HG03575 (cell line): ENCODE measurements around the gene RBM23.

Experiments
- ATAC-seq: cut with Tn5 transposase; IDR thresholded peaks from one replicate; pipeline ENCODE4 v1.9.1; 2021; ENCODE audit not compliant: unreplicated experiment, insufficient number of reproducible peaks, low FRiP score; ENCODE audit errors: extremely low read depth

The RBM23 gene

GRCh38 chr14:22848351-22849164 is 70.4 kb downstream of the RBM23 start:
- no peak for ATAC-seq

DNA sequence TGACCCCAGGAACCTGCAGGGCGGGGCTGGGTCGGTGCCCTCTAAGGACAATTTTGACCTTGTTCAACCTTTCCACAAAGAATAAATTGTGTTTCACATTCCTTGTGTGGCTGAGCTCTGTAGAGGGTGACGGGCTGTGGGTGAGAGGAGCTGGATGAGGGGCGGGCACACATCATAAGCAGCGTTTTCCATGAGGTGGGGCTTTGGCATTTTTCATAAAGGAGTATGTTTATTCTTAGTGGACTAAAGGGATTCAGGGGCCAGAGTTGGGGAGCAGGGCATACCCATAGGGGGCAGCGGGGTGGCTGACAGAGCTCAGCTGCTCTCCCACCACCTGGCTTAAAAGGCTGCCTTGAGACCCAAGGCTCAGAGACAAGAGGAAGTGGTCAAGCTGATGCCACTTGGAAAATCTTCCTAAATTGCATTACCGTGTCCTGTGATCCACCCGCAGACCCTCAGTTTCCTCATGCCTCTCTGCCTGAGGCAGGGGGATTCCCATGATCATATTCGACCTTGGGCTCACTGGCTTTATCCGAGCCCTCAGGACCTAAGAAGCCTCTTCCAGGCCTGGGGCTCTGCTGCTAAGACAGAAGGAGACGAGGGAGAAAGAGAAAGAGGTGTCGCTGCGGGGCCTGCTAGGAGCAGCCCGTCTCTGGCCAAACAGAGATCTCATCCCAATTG is 71.1 kb downstream of the RBM23 start:
- ATAC-seq = no peak

- ATAC-seq = no peak
Measured at GRCh38 chr14:22846811-22847307, 72.1 kb downstream of the RBM23 start.

DNA sequence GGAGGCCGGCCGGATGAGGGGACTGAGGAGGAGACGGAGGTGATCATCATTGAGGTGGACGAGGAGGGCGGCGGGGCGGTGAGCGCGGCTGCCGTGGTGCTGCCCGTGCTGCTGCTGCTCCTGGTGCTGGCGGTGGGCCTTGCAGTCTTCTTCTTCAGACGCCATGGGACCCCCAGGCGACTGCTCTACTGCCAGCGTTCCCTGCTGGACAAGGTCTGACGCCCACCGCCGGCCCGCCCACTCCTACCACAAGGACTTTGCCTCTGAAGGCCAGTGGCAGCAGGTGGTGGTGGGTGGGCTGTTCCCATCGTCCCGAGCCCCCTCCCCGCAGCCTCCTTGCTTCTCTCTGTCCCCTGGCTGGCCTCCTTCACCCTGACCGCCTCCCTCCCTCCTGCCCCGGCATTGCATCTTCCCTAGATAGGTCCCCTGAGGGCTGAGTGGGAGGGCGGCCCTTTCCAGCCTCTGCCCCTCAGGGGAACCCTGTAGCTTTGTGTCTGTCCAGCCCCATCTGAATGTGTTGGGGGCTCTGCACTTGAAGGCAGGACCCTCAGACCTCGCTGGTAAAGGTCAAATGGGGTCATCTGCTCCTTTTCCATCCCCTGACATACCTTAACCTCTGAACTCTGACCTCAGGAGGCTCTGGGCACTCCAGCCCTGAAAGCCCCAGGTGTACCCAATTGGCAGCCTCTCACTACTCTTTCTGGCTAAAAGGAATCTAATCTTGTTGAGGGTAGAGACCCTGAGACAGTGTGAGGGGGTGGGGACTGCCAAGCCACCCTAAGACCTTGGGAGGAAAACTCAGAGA is 72.9 kb downstream of the RBM23 start:
- no peak for ATAC-seq

DNA sequence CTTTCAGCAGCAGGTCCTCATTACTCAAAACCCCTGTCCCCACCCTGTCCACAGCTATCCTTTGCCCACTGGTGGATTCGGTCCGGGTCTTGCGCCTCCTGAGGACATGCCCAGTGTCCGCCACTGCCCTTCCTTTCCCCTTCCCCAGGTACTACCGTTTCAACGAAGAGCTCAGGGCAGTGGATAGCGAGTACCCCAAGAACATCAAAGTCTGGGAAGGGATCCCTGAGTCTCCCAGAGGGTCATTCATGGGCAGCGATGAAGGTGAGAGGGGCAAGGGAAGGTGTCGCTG is 73.9 kb downstream of the RBM23 start:
- no peak for ATAC-seq

GRCh38 chr14:22844221-22845102 is 74.5 kb downstream of the RBM23 start:
- ATAC-seq = no peak
